Subcutaneous abdominal adipose tissue (tissue), 5 donors: ENCODE results near the gene CPED1.

ENCODE experiments used
- H3K27ac ChIP-seq: one replicate; pipeline ENCODE4 v1.7.0; 2013; ENCODE audit warnings: low read depth, mild to moderate bottlenecking, inconsistent platforms, low read length, moderate library complexity
- H3K27me3 ChIP-seq, 5 donors: one replicate each; pipeline ENCODE4 v1.7.0; 2013; ENCODE audit warnings: low read length in 5 of 5, inconsistent platforms in 1 of 5; ENCODE audit not compliant: control insufficient read depth in 5 of 5, insufficient read depth in 4 of 5
- H3K36me3 ChIP-seq, 5 donors: one replicate each; pipeline ENCODE4 v1.7.0; 2013; ENCODE audit warnings: low read length in 5 of 5; ENCODE audit not compliant: control insufficient read depth in 5 of 5, insufficient read depth in 5 of 5
- H3K4me1 ChIP-seq, 5 donors: one replicate each; pipeline ENCODE4 v1.7.0; 2013; ENCODE audit warnings: low read length in 5 of 5, mild to moderate bottlenecking in 3 of 5, moderate library complexity in 1 of 5; ENCODE audit not compliant: control insufficient read depth in 5 of 5, insufficient read depth in 5 of 5
- H3K4me3 ChIP-seq, 5 donors: one replicate each; pipeline ENCODE4 v1.7.0; 2013; ENCODE audit warnings: low read length in 5 of 5, low read depth in 1 of 5
- H3K9ac ChIP-seq, 5 donors: one replicate each; pipeline ENCODE4 v1.7.0; 2013; ENCODE audit warnings: low read length in 5 of 5, mild to moderate bottlenecking in 4 of 5, moderate library complexity in 3 of 5
- H3K9me3 ChIP-seq, 5 donors: one replicate each; pipeline ENCODE4 v1.7.0; 2013; ENCODE audit warnings: low read length in 5 of 5; ENCODE audit not compliant: control insufficient read depth in 5 of 5
- donor health status: healthy.
- donor health status: healthy.
- donor health status: healthy.
- donor health status: healthy.
- donor health status: healthy.

Gene CPED1

DNA sequence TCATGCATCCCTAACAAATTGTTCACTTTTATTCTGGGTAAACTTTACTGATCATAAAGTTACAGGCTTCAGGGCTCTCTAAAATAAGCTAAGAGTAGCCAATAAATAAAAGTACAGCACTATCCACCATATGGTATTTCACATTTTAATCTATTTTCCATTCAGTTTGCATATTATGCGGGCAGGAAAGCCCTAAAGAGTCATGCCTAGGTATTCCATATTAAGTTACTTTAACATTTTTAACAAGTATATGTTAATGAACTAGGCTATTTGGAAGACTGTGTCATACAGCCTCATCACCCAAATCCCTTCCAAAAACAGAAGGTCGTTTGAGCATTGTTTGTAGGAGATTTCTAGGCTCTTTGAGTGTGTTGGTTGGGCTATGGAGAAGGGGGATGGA lies 106.3 kb downstream of the CPED1 start:
- H3K9ac ChIP-seq: no peak overlapping the region

DNA sequence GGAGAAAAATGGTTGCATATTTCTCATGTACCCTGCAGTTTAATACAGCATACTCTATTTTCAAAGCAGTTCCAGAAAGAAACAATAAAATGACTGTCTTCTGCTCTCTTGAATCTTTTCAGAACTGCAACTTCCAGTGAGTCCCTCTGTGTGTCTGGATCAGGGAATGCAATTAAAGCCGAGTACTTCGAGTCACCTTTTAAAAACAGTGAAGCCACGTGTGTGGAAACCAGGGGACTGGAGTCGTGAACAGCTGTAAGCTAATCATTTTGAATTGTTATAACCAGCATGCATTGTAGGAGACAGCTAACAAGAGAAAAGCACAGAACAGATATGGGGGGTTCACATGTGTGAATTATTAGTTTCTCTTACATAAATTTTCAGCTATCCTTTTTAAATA lies 109.1 kb downstream of the CPED1 start:
- no peak overlapping the region for H3K4me3 ChIP-seq
- H3K9ac ChIP-seq: no peak overlapping the region
- no peaks in the 10 kb centered on the region for H3K9me3 ChIP-seq
- H3K4me1 ChIP-seq: no peaks in the 10 kb centered on the region
- H3K36me3 ChIP-seq: peaks cover 12 to 24% (median 13%) of the 10 kb centered on the region in 5 donors
- no peak overlapping the region for H3K27ac ChIP-seq
- no peaks in the 10 kb centered on the region for H3K27me3 ChIP-seq

More for the DNA sequence above, 106.3 kb downstream of the CPED1 start:
- Histone ChIP-seq H3K27ac (no peak overlapping the region), H3K9me3 (no peaks in the 10 kb centered on the region), H3K4me1 (no peaks in the 10 kb centered on the region), H3K27me3 (no peaks in the 10 kb centered on the region), H3K36me3 (peaks cover 3 to 5% (median 3%) of the 10 kb centered on the region in 5 donors), H3K4me3 (no peak overlapping the region)

GRCh38 chr7:121099572-121099971 lies 111.1 kb downstream of the CPED1 start:
- Histone ChIP-seq H3K36me3 (peaks cover 14 to 29% (median 22%) of the 10 kb centered on the region in 5 donors), H3K9ac (no peak overlapping the region), H3K27ac (no peak overlapping the region), H3K27me3 (no peaks in the 10 kb centered on the region), H3K4me1 (peaks cover 0 to under 1% (median 0%) of the 10 kb centered on the region in 5 donors), H3K9me3 (no peaks in the 10 kb centered on the region), H3K4me3 (no peak overlapping the region)

DNA sequence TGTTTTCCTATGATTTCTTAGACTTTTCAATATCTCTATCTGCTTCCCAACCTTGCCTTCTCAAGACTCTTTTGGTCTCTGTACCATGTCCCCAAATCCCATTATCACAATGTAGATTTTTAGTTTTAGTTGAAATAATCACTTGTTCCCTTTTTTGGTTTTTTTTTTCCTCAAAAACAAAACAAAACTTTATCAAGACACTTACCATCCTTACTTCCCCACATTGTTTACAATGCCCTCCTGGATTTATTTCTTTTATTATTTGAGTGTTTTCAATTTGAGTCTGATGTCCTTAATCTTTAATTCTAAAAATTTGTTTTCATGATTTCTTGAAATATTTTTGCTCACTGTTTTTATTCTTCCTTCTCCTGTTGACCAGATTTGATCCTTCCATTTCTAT lies 112.6 kb downstream of the CPED1 start:
- H3K9me3 ChIP-seq: no peaks in the 10 kb centered on the region
- H3K4me3 ChIP-seq: no peak overlapping the region
- H3K27ac ChIP-seq: no peak overlapping the region
- no peak overlapping the region for H3K9ac ChIP-seq
- H3K36me3 ChIP-seq: peaks cover 14 to 29% (median 22%) of the 10 kb centered on the region in 5 donors
- H3K4me1 ChIP-seq: peaks cover 0 to 9% (median 5%) of the 10 kb centered on the region in 5 donors
- H3K27me3 ChIP-seq: no peaks in the 10 kb centered on the region

DNA sequence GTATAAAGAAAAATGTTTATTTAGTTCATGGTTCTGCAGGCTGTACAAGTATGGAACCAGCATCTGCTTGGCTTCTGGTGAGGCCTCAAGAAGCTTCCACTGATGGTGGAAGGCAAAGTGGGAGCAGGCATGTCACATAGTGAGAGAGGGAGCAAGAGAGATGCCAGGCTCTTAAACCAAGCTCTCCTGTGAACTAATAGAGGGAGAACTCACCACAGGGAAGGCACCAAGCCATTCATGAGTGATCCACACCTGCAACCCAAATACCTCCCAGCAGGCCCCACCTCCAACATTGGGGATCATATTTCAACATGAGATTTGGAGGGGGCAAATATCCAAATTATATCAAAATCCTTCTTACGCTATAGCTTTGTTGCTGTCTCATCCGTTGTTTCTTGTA lies 113.1 kb downstream of the CPED1 start:
- Histone ChIP-seq H3K27ac (no peak overlapping the region), H3K9ac (no peak overlapping the region), H3K27me3 (no peaks in the 10 kb centered on the region), H3K4me3 (no peak overlapping the region), H3K36me3 (peaks cover 14 to 31% (median 22%) of the 10 kb centered on the region in 5 donors), H3K9me3 (no peaks in the 10 kb centered on the region), H3K4me1 (peaks cover 0 to 9% (median 5%) of the 10 kb centered on the region in 5 donors)

- Histone ChIP-seq H3K4me1 (peaks cover 0 to 14% (median 5%) of the 10 kb centered on the region in 5 donors), H3K27me3 (no peaks in the 10 kb centered on the region), H3K36me3 (peaks cover 14 to 32% (median 21%) of the 10 kb centered on the region in 5 donors), H3K9ac (no peak overlapping the region), H3K9me3 (no peaks in the 10 kb centered on the region), H3K27ac (no peak overlapping the region), H3K4me3 (no peak overlapping the region)
These were observed 114.1 kb downstream of the CPED1 start for GRCh38 chr7:121102619-121103018.

DNA sequence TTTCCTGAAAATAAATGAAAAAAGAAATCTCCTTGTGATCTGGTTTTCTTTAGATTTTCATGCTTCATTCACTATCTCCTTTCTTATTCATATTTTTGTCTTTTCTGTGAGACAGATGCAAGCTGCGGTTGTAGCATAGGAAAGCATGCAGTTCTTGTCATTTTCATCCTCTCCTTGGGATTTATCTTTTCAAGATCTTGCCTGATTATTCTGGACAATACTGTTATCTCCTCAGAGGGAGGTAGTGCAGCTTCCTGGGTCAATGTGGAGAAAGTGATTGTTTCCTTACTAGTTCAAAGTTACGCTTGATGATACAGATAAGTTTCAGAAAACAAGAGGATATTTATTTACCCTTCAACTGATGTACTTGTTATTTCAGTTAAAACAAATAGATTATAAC lies 114.6 kb downstream of the CPED1 start:
- H3K9ac ChIP-seq: no peak overlapping the region
- H3K4me3 ChIP-seq: no peak overlapping the region
- H3K9me3 ChIP-seq: no peaks in the 10 kb centered on the region
- H3K27ac ChIP-seq: no peak overlapping the region
- H3K27me3 ChIP-seq: no peaks in the 10 kb centered on the region
- peaks cover 14 to 32% (median 18%) of the 10 kb centered on the region in 5 donors for H3K36me3 ChIP-seq
- peaks cover 0 to 17% (median 5%) of the 10 kb centered on the region in 5 donors for H3K4me1 ChIP-seq

- Histone ChIP-seq H3K27me3 (no peaks in the 10 kb centered on the region), H3K4me1 (peaks cover 0 to 17% (median 5%) of the 10 kb centered on the region in 5 donors), H3K27ac (no peak overlapping the region), H3K9ac (no peak overlapping the region), H3K4me3 (no peak overlapping the region), H3K9me3 (no peaks in the 10 kb centered on the region), H3K36me3 (peaks cover 14 to 32% (median 18%) of the 10 kb centered on the region in 5 donors)
These were observed 115.1 kb downstream of the CPED1 start for GRCh38 chr7:121103579-121103978.

DNA sequence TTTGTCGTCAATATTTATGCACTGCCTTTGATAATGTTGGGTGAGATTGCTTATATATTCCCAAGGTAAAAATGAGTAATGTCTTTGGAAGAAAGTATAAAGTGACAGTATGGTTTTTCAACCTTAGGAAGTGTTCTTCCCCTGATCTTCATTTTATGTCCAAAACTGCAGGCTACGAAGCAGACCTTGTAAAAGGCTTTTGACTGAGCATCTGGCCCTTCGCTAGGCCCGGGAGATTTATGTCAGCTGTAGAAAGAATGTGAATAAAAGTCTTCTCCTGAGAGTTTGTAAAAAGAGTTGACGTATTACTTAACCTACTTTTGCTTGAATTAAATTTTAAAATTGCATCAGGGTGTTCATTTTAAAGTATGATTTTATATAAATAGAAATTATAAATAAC lies 116.8 kb downstream of the CPED1 start:
- Histone ChIP-seq H3K4me3 (no peak overlapping the region), H3K9ac (peak overlapping the region in 1 of 5 donors; percentile 47), H3K4me1 (peaks cover 0 to 17% (median 5%) of the 10 kb centered on the region in 5 donors), H3K9me3 (no peaks in the 10 kb centered on the region), H3K36me3 (peaks cover 9 to 23% (median 15%) of the 10 kb centered on the region in 5 donors), H3K27ac (no peak overlapping the region), H3K27me3 (no peaks in the 10 kb centered on the region)

- Histone ChIP-seq H3K27ac (no peak overlapping the region), H3K4me3 (no peak overlapping the region), H3K9me3 (no peaks in the 10 kb centered on the region), H3K27me3 (no peaks in the 10 kb centered on the region), H3K4me1 (peaks cover 0 to 17% (median 5%) of the 10 kb centered on the region in 5 donors), H3K9ac (no peak overlapping the region), H3K36me3 (peaks cover 0 to 19% (median 8%) of the 10 kb centered on the region in 5 donors)
These were observed 119.5 kb downstream of the CPED1 start for GRCh38 chr7:121107923-121108498.
